KMS-11 (cell line): ENCODE data around the gene PIK3R1.

ENCODE experiments used
- H2AFZ ChIP-seq: fragments of 200-600 bp; sonication (generic); 2 replicates; pipeline ENCODE4 v1.6.1; 2016; ENCODE audit warnings: antibody characterized with exemption, mixed run types, low read depth
- H3K27ac ChIP-seq: fragments of 200-600 bp; sonication (generic); 2 replicates; pipeline ENCODE4 v1.6.1; 2016; ENCODE audit warnings: mild to moderate bottlenecking, mixed run types
- H3K27me3 ChIP-seq: fragments of 200-600 bp; sonication (generic); 2 replicates; pipeline ENCODE4 v1.6.1; 2017; ENCODE audit warnings: mild to moderate bottlenecking, low read depth, mixed run types, moderate library complexity; ENCODE audit not compliant: insufficient read depth
- H3K36me3 ChIP-seq: fragments of 200-600 bp; sonication (generic); 2 replicates; pipeline ENCODE4 v1.6.1; 2017; ENCODE audit warnings: mild to moderate bottlenecking, mixed run types; ENCODE audit not compliant: insufficient read depth
- H3K4me1 ChIP-seq: fragments of 200-600 bp; sonication (generic); 2 replicates; pipeline ENCODE4 v1.6.1; 2016; ENCODE audit warnings: mild to moderate bottlenecking, low read depth, mixed run types; ENCODE audit not compliant: poor library complexity, severe bottlenecking
- H3K4me2 ChIP-seq: fragments of 200-600 bp; sonication (generic); 2 replicates; pipeline ENCODE4 v1.7.0; 2016; ENCODE audit warnings: mild to moderate bottlenecking, mixed run types
- H3K4me3 ChIP-seq: fragments of 200-600 bp; sonication (generic); IDR thresholded peaks from 2 replicates; pipeline ENCODE4 v1.6.1; 2017; ENCODE audit warnings: low read depth, low read length, mixed read lengths; ENCODE audit not compliant: insufficient read depth
- H3K79me2 ChIP-seq: fragments of 200-600 bp; sonication (generic); 2 replicates; pipeline ENCODE4 v1.6.1; 2016; ENCODE audit warnings: low read depth, mixed run types; ENCODE audit not compliant: insufficient read depth
- H3K9ac ChIP-seq: fragments of 200-600 bp; sonication (generic); 2 replicates; pipeline ENCODE4 v1.6.1; 2016; ENCODE audit warnings: mild to moderate bottlenecking, mixed run types
- H4K20me1 ChIP-seq: fragments of 200-600 bp; sonication (generic); 2 replicates; pipeline ENCODE4 v1.6.1; 2016; ENCODE audit warnings: mild to moderate bottlenecking, mixed run types; ENCODE audit not compliant: insufficient read depth
- CTCF ChIP-seq: fragments of 200-600 bp; sonication (generic); conservative IDR thresholded peaks from 2 replicates; pipeline ENCODE4 v1.6.1; 2017; ENCODE audit warnings: low read depth, mild to moderate bottlenecking, antibody characterized with exemption, low read length, moderate library complexity, mixed read lengths

The PIK3R1 gene

GRCh38 chr5:68285851-68286611 is 70.5 kb downstream of the PIK3R1 start:
- H3K9ac ChIP-seq, result no peak overlapping the region
- H3K36me3 ChIP-seq, result no peaks in the 10 kb centered on the region
- no peak overlapping the region for H3K4me3 ChIP-seq
- H2AFZ ChIP-seq, result no peak overlapping the region
- H3K27ac ChIP-seq, result no peak overlapping the region
- no peaks in the 10 kb centered on the region for H3K27me3 ChIP-seq
- TF ChIP-seq CTCF, result peak; percentile 91
- 0 out of 2 replicates have a peak, but pooled peaks cover 5% of the 10 kb centered on the region for H3K79me2 ChIP-seq
- peaks cover 40% of the 10 kb centered on the region for H3K4me1 ChIP-seq
- H3K4me2 ChIP-seq, result 0 out of 2 replicates have a peak overlapping the region, but pooled peaks have one; percentile 93
- H4K20me1 ChIP-seq, result no peaks in the 10 kb centered on the region

DNA sequence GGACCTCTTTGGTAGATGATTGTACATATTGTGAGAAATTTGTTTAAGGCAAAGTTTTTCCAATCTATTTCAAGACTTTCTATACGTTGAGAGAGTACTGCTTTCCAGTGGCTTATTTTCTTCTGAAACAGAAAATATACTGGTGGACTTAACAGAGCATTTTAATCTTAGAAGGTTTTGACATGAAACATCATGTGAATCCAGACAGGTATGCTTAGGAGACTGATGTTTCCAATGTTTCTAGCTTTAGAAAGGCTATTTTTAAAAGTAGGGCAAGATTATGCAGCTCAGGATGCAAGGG is 71.0 kb downstream of the PIK3R1 start:
- TF ChIP-seq CTCF, result peak; percentile 53
- no peak overlapping the region for H3K9ac ChIP-seq
- H3K4me3 ChIP-seq, result no peak overlapping the region
- H3K79me2 ChIP-seq, result 0 out of 2 replicates have a peak, but pooled peaks cover 5% of the 10 kb centered on the region
- no peak overlapping the region for H3K27ac ChIP-seq
- no peaks in the 10 kb centered on the region for H3K27me3 ChIP-seq
- H3K4me1 ChIP-seq, result peaks cover 45% of the 10 kb centered on the region
- H3K36me3 ChIP-seq, result no peaks in the 10 kb centered on the region
- no peak overlapping the region for H2AFZ ChIP-seq
- peak overlapping the region; percentile 93; the same call in 1 of the 2 replicates for H3K4me2 ChIP-seq
- no peaks in the 10 kb centered on the region for H4K20me1 ChIP-seq

DNA sequence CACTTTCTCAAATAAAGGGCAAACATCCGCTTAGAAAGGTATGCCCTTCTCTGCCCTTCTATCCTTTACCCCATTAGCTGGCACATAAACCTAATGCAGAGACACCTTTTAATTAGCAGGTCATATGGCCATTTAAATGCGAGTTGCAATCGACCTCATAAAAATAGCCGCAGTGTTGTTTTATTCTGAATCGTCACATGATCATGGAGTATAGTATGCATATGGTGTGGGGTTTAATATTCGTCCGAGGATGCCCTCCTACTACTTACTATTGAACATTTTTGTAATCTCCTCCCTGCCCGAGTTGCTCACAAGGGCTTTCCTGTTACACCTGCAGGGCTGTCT is 72.0 kb downstream of the PIK3R1 start:
- Histone ChIP-seq H3K79me2 (0 out of 2 replicates have a peak, but pooled peaks cover 5% of the 10 kb centered on the region), H3K4me3 (no peak overlapping the region), H2AFZ (peak overlapping the region; percentile 55; the same call in 1 of the 2 replicates)

DNA sequence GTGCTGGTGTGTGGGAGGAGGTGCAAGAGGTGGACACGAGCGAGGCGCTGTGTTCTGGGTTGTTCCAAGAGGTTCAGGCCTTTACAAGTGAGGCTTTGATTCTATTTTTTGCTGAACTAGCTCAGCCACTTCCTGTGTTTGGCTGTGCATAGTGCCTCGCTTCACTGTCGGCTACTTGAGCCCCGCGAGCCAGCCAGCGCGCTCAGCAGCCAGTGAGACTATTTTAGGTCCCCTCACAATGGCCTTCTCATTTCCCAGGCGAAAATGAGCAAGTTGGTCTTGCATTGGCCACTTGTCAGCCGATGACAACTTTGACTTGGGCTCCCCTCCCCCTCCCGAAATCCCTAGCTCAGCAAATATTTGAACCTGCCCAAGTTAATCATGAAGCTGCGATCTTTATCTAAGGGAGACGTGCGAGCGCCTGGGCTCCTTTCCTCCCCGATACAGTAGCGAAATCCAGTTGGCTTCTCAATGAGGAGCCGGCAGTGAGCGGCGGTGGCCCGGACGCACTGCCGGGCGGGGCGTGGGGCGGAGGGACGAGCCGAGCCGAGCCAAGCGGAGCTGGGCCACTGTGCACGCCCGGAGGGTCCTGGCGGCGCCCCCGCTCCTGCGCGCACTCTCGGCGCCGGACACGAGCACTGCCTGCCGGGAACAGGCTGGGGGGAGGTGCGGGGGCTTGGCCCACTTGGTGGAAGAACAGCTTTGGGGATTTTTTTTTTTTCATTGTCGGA is 72.6 kb downstream of the PIK3R1 start:
- H4K20me1 ChIP-seq, result no peaks in the 10 kb centered on the region
- no peak overlapping the region for H3K4me3 ChIP-seq
- peak overlapping the region; percentile 82 for H3K27ac ChIP-seq
- peak overlapping the region; percentile 71 for H3K9ac ChIP-seq
- H3K79me2 ChIP-seq, result 0 out of 2 replicates have a peak, but pooled peaks cover 5% of the 10 kb centered on the region
- H3K4me2 ChIP-seq, result peak overlapping the region; percentile 93
- no peak for TF ChIP-seq CTCF
- H3K27me3 ChIP-seq, result no peaks in the 10 kb centered on the region
- H2AFZ ChIP-seq, result peak overlapping the region; percentile 55
- H3K36me3 ChIP-seq, result no peaks in the 10 kb centered on the region
- peaks cover 60% of the 10 kb centered on the region for H3K4me1 ChIP-seq

More for the DNA sequence above, 72.0 kb downstream of the PIK3R1 start:
- Histone ChIP-seq H3K27me3 (no peaks in the 10 kb centered on the region), H3K9ac (peak overlapping the region; percentile 71; the same call in 1 of the 2 replicates), H3K4me1 (peaks cover 55% of the 10 kb centered on the region), H3K36me3 (no peaks in the 10 kb centered on the region), H3K27ac (peak overlapping the region; percentile 82), H4K20me1 (no peaks in the 10 kb centered on the region), H3K4me2 (peak overlapping the region; percentile 93)
- TF ChIP-seq CTCF, result no peak
